Measurements from ENCODE around the gene HPS5.
"Not testable (repeated sequence)": the region's sequence is repeated elsewhere in the genome, so short reads cannot be mapped to it uniquely, and the experiment has no call there.

HPS5 gene

DNA sequence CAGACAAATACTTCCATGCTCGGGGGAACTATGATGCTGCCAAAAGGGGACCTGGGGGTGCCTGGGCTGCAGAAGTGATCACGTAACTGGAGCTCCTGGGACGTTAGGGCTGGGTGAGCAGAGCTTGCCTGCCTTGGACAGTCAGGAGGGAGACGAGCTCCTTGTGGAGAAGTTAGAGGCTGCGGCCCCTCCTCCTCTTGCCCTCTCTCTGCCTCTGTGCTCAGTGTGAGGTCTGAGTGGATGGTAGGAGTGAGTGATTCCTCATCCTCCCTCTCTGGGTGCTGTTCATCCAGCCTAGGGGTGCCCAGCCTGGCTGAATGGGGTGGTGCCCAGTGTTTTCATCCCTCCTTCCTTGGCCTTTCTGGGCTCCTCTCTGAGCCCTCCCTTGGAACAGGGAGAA lies 52.7 kb downstream of the HPS5 start:
- not testable (repeated sequence) for DNase-seq (ENCODE audit: low spot score)

DNA sequence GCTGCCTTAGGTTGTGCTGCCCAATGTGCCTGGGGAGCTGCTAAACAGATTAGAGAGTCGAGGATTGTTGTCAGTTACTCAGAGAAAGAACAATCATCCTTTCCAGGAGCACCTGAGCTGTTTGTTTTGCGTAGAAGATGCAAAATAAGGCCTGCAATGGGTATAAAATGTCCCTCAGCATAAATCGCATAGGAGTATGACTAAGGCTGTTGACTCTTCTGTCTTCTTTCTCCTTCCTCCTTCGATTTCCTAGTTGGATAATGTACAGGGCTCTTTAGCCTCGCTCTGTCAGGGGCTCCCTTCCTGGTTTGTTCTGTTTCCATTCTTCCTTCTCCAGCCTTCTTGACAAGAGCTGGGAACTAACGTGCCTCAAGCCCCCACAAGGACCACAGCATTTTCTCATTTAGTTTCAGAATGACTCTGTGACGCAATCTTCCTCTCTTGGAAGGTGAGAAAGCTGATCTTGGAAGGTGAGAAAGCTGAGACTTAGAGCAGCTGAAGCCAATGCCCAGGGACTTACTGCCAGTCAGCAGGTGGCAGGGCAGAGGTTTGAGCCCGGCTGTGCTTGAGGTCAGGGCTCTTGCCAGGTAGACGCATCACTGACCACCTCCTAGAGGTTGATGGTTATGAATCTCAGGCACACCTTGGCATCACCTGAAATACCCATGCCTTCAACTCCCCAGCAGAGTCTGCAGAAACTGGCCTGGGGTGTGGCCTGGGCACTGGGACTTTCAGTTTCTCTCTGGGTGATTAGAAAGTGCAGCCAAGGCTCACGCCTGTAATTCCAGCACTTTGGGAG lies 54.4 kb downstream of the HPS5 start:
- DNase-seq (ENCODE audit: low spot score) = not testable (repeated sequence)

DNA sequence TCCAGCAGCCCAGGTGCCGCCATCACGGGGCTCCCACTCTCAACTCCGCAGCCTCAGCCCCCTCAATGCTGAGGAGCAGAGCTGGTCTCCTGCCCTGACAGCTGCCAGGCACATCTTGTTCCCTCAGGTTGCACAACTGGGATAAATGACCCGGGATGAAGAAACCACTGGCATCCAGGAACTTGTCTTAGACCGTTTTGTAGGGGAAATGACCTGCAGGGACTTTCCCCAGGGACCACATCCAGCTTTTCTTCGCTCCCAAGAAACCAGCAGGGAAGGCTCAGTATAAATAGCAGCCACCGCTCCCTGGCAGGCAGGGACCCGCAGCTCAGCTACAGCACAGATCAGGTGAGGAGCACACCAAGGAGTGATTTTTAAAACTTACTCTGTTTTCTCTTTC lies 56.0 kb downstream of the HPS5 start, which contains the start of gene SAA1:
SAA1 (plus strand) TSS at position 316 of the 400 bp plus-strand sequence. CDS start 624 bp downstream, outside the sequence.
- no peak for DNase-seq (ENCODE audit: low spot score)

DNA sequence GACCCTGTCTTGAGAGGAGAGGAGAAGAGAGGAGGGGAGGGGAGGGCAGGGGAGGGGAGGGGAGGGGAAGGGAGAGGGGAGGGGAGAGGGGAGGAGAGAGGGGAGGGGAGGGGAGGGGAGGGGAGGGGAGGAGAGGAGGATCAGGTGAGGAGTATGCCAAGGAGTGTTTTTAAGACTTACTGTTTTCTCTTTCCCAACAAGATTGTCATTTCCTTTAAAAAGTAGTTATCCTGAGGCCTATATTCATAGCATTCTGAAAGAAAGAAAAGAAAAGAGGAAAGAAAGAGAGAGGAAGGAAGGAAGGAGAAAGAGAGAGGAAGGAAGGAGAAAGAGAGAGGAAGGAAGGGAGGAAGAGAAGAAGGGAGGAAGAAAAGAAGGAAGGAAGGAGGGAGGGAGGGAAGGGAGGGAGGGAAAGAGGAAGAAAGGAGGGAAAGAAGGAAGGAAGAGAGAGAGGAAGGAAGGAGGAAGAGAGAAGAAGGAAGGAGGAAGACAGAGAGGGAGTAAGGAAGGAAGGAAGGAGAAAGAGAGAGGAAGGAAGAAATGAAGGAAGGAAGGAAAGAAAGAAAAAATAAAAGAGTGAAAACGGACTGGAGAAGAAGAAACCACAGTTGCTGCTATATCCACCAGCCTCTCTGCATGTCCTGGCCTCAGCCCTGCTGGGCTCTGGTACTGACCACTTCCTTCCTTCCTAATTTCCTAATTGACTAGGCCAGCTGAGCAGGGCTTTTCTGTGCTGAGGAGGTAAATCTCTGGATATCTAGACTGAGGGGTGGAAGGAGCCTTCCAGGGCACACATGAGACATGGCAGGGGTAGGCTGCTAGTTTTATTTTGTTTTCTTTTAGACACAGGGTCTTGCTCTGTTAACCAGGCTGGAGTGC lies 57.0 kb downstream of the HPS5 start:
- DNase-seq (ENCODE audit: low spot score) = no peak

DNA sequence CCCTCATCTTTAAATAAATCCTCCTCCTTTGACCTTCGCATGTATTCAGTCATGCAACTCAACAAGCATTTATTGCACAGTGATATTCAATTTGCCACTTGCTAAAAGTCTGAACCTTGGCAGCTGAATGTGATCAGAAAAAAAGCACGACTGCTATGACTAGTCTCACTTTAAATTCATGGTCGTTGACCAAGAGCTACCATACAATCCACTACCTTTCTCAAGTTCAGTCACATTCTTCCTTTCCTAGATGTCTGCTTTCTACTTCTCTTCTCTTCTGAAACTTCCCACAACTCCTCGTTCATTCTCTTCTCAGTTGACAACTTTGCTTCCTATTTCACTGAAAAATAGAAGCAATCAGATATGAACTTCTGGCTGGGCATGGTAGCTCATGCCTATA lies 57.9 kb downstream of the HPS5 start:
- no peak for DNase-seq (ENCODE audit: low spot score)

DNA sequence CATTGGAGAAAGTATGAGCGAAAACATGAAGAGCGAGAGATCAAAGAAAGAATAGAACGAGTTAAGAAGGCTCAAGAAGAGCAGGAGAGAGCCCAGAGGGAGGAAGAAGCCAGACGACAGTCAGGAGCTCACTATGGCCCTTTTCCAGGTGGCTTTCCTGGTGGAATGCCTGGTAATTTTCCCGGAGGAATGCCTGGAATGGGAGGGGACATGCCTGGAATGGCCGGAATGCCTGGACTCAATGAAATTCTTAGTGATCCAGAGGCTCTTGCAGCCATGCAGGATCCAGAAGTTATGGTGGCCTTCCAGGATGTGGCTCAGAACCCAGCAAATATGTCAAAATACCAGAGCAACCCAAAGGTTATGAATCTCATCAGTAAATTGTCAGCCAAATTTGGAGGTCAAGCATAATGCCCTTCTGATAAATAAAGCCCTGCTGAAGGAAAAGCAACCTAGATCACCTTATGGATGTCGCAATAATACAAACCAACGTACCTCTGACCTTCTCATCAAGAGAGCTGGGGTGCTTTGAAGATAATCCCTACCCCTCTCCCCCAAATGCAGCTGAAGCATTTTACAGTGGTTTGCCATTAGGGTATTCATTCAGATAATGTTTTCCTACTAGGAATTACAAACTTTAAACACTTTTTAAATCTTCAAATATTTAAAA lies 59.1 kb downstream of the HPS5 start:
- not testable (repeated sequence) for DNase-seq (ENCODE audit: low spot score)

DNA sequence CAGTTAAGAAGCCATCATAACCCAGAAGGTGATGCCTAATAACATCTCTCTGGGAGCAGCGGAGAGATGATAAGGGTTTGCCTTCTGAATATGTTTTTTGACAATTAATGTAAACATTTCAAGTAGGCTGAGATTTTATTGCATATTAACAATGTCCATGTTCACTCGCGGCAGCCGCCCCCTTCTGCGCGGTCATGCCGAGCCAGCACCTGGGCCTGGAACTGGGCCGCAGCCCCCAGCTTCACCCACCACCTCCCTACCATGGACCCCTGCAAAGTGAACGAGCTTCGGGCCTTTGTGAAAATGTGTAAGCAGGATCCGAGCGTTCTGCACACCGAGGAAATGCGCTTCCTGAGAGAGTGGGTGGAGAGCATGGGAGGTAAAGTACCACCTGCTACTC lies 60.2 kb downstream of the HPS5 start:
- no peak for DNase-seq (ENCODE audit: low spot score)

DNA sequence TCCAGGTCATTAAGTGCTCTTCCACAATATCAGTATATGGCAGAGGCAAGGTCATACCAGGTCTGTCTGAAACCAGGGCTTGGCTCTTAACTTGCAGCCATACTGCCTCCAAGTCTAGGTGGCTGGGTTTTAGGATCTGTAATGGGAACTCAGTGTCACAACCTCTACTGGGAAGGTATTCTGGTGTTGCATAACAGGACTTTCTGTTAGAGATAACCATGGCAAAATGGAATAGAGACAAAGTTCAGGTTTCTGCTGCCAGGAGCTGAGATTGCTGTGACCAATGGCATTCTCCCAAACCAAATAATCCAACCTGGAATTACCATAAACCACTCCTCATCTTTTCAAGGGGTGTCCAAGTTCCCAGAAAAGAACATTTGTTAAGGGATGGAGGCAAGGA lies 62.7 kb downstream of the HPS5 start:
- DNase-seq (ENCODE audit: low spot score) = no peak

DNA sequence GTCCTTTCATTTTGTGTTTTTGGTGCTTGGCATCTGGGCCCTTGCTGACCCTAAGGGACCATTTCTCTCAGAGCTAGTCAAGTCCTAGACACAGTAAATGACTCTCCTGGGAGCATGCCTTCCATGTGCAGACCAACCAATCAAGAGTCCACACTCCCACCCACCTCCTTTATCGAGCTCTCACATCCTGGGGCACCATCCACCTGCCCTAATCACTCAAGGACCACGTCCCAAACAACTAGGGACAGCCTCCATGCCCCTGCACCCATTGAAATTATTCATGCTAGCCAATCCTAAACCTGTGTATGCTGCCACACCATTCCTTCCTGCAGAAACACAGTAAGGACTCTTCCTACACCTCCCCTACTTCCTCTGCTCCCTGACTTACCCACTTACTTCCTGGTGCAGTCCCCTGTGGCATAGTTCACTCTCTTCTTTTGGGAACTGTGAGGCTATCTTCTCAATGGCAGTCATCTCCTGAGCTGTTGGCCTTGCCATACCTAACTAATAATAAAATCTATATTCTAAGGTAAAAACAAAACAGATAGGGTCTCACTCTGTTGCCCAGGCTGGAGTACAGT lies 67.1 kb downstream of the HPS5 start:
- no peak for DNase-seq (ENCODE audit: low spot score)

DNA sequence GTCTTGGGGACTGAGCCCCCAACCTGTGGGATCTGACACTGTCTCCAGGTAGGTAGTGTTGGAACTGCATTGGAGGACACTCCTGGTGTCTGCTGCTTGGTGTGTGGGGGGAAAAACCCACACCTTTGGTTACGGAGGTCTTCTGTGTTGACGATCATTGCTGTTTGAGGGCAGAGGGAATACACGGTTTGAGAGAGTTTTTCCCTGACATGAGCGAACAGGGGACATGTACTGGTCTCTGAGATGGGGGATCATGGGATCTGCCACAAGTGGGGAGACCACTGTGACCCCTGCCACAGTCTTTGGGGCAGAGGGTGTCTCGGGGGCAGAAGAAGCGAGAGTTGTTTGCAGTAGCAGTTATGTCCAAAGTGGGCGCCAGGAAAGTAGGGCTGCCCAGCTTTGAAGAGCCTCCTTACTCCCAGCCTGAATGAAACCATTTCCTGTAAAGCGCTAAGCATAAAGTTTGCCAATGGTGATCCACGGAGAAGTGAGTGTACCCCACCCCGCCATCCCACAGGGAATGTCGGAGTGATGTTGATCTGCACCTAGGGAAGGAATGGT lies 68.1 kb downstream of the HPS5 start:
- DNase-seq (ENCODE audit: low spot score) = no peak

DNA sequence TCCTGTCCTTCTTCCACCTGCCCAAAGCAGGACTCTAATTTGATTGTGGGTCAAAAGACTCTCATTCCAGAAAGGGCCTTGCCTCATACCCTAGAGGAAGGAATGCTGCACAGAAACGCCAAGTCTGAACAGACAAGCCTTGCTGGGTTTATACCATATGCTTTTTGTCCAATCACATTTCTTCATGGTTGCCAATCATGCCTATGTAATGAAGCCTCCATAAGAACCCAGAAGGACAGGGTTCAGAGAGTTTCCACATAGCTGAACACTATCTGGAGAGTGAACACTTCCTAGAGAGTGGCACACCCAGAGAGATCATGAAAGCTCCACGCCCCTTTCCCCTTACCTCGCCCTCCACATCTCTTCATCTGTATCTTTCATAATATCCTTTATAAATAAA lies 68.7 kb downstream of the HPS5 start:
- no peak for DNase-seq (ENCODE audit: low spot score)

DNA sequence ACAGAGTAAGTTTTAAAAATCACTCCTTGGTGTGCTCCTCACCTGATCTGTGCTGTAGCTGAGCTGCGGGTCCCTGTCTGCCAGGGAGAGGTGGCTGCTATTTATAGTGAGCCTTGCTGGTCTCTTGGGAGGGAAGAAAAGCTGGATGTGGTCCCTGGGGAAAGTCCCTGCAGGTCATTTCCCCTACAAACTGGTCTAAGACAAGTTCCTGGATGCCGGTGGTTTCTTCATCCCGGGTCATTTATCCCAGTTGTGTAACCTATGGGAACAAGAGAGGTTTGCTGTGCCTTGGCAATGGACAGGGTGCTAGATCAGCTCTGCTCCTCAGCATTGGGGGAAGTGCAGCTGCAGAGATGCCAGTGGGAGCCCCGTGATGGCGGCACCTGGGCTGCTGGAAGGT lies 73.4 kb downstream of the HPS5 start, which contains the start of gene SAA2:
SAA2 (minus strand) TSS at position 108 of the 400 bp plus-strand sequence. CDS start 657 bp downstream, outside the sequence.
- DNase-seq (ENCODE audit: low spot score) = no peak

DNA sequence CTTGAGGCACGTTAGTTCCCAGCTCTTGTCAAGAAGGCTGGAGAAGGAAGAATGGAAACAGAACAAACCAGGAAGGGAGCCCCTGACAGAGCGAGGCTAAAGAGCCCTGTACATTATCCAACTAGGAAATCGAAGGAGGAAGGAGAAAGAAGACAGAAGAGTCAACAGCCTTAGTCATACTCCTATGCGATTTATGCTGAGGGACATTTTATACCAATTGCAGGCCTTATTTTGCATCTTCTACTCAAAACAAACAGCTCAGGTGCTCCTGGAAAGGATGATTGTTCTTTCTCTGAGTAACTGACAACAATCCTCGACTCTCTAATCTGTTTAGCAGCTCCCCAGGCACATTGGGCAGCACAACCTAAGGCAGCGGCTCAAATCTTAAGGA lies 74.8 kb downstream of the HPS5 start:
- DNase-seq (ENCODE audit: low spot score) = not testable (repeated sequence)

DNA sequence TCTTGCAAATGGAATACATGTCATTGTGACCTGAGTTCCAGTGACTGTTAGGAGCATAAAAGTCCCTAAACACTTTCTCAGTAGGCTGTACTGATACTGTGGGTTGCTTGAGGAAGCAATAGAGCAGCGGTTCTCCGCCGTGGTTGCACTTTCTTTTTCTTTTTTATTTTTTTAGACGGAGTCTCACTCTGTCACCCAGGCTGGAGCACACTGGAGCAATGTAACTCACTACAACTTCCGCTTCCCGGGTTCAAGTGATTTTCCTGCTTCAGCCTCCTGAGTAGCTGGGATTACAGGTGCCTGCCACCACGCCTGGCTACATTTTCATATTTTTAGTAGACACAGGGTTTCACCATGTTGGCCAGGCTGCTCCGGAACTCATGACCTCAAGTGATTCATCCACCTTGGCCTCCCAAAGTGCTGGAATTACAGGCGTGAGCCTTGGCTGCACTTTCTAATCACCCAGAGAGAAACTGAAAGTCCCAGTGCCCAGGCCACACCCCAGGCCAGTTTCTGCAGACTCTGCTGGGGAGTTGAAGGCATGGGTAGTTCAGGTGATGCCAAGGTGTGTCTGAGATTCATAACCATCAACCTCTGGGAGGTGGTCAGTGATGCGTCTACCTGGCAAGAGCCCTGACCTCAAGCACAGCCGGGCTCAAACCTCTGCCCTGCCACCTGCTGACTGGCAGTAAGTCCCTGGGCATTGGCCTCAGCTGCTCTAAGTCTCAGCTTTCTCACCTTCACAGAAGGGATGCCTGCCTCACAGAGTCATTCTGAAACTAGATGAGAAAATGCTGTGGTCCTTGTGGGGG lies 75.4 kb downstream of the HPS5 start:
- DNase-seq (ENCODE audit: low spot score) = not testable (repeated sequence)

DNA sequence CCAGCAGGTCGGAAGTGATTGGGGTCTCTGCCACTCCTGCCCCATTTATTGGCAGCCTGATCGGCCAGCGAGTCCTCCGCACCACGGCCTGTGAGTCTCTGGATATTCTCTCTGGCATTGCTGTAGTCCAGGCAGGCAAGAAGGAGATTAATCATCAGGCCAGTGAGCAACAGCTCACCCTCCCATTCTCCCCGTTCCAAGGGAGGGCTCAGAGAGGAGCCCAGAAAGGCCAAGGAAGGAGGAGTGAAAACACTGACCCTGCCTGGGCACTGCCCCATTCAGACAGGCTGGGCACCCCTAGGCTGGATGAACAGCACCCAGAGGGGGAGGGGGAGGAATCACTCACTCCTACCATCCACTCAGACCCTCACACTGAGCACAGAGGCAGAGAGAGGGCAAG lies 76.5 kb downstream of the HPS5 start:
- DNase-seq (ENCODE audit: low spot score) = no peak

DNA sequence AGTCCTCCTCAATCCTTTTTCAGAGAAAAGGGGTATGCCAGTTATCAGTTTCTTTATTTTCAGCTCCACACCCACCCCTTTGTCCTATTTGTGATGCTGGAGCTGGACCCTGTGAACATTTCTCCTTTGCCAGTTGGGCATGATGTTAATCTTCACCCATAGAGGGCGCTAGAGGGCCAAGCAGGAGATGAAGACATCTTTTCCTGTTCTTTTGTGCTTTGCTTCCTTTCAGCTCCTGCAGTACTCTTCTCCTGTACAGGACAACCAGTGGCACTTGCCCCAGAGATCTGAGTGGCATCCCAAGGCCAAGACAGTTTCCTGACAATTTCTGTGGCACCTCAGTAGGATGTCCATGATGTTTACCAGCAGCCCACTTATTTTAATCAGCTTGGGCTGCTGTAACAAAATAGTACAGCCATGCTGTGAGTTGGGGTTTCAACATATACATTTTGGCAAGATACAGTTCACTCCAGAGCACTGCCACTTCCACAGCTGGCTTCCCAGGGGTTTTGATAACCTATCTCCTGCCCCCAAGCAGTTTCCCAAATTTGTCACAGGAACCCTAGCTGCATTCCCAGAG lies 78.1 kb downstream of the HPS5 start:
- DNase-seq (ENCODE audit: low spot score) = no peak

DNA sequence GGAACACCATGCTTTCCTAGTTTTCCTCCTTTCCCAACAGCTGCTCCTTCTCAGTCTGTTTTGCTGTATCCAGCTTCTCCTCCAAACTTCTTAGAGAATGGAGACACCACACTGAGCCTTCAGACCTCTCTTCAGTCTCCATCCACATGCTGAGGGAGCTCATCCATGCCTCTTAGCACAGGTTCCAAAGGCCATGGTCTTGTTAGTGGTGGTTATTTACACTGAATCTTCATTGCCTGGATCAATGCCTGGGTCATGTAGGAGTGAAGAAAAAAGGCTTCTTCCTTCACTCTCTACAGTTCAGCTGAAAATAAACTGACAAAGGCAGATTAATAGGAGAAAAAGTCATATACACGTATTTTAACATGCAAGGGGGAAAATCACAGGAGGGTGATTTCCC lies 82.3 kb downstream of the HPS5 start:
- DNase-seq (ENCODE audit: low spot score) = no peak

DNA sequence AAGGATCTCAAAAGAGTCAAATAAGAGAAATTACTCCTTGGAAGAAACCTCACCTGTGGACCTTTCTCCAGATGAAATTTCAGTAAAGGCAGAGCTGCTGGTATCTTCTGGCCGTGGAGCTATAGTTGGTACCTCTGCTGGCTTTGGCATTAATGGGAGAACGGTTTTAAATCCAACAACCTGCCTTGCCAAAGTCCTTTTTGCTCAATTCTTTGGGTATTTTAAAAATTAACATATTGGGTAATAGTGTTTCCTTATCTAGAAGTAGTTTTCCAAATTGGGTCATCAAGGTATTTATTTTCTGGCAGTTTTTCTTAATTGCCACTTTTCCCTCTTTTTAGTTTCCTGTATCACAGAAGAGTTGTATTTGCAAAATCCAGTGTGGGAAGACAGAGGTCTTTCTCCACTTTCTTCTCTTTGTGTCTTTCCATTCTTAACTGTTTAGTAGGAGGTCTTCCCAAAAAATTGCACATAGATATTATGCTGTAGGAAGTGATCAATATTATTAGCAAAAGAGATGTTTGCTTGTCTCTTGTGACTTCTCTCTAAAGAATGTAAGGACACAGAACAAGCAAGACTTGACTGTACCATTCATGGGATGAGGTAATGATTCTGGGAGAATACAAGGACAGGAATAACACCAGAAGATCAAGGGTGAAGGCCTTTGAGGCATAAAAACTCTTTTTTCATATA lies 85.1 kb downstream of the HPS5 start, which contains the start of gene SAA4:
SAA4 (minus strand) TSS at position 139 of the 693 bp plus-strand sequence. CDS start 876 bp downstream, outside the sequence.
- no peak for DNase-seq (ENCODE audit: low spot score)
